Measurements from ENCODE around the gene SIRPA.

DNA sequence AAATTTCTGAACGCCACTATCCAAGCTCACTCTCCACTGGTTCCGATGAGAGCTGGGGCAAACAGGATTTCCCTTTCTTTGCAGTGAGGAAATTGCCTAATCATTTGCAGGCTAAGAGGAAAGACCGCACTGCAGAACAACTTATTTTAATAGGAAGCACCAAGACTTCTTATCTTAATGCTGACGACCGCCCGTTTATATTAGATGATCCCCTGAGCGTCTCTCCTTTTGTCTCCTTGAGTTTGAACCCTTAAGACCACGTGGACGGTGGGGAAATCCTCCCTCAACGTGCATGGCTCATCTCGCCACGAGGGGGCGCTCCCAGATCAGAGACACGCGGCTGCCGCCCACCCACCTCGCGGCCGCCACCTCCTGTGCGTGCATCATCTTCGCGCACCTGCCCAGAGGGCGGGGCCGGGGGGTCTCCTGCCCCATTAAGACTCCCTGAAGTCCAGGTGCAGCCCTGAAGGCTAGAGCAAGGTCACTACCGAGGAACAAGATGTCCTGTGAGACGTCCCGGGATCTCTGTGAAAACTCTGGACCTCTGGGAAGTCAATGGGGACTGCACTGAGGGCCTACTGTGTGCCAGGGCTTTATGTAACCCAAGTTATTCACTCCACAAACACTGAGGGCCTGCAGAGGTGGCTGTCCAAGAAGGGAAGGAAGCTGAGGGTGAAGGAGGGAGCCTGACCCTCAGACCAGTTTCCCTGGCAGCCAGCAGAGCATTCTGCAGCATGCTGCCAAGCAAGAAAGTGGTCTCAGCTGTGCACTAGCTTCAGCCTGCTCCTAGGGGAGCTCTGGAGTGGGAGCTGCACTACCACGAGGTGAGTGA, 70.5 kb downstream of the SIRPA start:
- peak; percentile 86 to 93 (median 92) for TF ChIP-seq CTCF (IDR thresholded peaks at IDR 0.05)
- no peak for TF ChIP-seq POLR2A (IDR thresholded peaks at IDR 0.05)
- TF ChIP-seq EP300 (IDR thresholded peaks at IDR 0.05; ENCODE audit: low read depth): no peak

Measured in transverse colon (tissue), 3 donors.